HL-60 (cell line): ENCODE results near the gene KRTAP5-6.
"Not testable (repeated sequence)": the region's sequence is repeated elsewhere in the genome, so short reads cannot be mapped to it uniquely, and the experiment has no call there.

Experiments
- DNase-seq, 2 experiments: peaks; one replicate each; pipeline ENCODE4 v3.0.0-alpha.2; 2010 to 2020; ENCODE audit warnings: low read depth in 1 of 2, low spot score in 1 of 2
- H3K27ac ChIP-seq: fragments of 250-450 bp; sonication (Bioruptor Pico); replicated peaks from 2 replicates; pipeline ENCODE4 v1.5.1; 2020; ENCODE audit warnings: mild to moderate bottlenecking, moderate library complexity
- H3K27me3 ChIP-seq: fragments of 250-450 bp; sonication (Bioruptor Pico); 2 replicates; pipeline ENCODE4 v1.5.1; 2021; ENCODE audit warnings: mild to moderate bottlenecking, moderate library complexity; ENCODE audit not compliant: insufficient read depth, poor library complexity, severe bottlenecking
- H3K4me3 ChIP-seq: replicated peaks from 2 replicates; pipeline ENCODE4 v1.5.1; 2011; ENCODE audit warnings: mild to moderate bottlenecking, control low read depth, low read length; ENCODE audit not compliant: insufficient read depth
- CTCF ChIP-seq: IDR thresholded peaks from one replicate; pipeline ENCODE4 v1.5.1; 2011; ENCODE audit warnings: low read length, control low read depth, inconsistent platforms; ENCODE audit not compliant: insufficient read depth
- GABPA ChIP-seq: IDR thresholded peaks from 2 replicates; pipeline ENCODE4 v1.6.1; 2012; ENCODE audit warnings: low read depth
- POLR2AphosphoS5 ChIP-seq: IDR thresholded peaks from 2 replicates; pipeline ENCODE4 v1.6.1; 2012; ENCODE audit warnings: low read depth
- SPI1 ChIP-seq: IDR thresholded peaks from 2 replicates; pipeline ENCODE4 v1.6.1; 2012; ENCODE audit warnings: low read depth, mild to moderate bottlenecking, borderline replicate concordance
- TF ChIP-seq, protein P1 (sequence below): IDR thresholded peaks from 2 replicates; pipeline ENCODE4 v1.6.1; 2012; ENCODE audit warnings: low read depth; ENCODE audit not compliant: insufficient replicate concordance

Gene KRTAP5-6

GRCh38 chr11:1660111-1660867 is 36.7 kb upstream of the KRTAP5-6 start:
- TF ChIP-seq GABPA (no peak), CTCF (no peak), SPI1 (no peak), POLR2AphosphoS5 (no peak)
- TF ChIP-seq, protein P1, sequence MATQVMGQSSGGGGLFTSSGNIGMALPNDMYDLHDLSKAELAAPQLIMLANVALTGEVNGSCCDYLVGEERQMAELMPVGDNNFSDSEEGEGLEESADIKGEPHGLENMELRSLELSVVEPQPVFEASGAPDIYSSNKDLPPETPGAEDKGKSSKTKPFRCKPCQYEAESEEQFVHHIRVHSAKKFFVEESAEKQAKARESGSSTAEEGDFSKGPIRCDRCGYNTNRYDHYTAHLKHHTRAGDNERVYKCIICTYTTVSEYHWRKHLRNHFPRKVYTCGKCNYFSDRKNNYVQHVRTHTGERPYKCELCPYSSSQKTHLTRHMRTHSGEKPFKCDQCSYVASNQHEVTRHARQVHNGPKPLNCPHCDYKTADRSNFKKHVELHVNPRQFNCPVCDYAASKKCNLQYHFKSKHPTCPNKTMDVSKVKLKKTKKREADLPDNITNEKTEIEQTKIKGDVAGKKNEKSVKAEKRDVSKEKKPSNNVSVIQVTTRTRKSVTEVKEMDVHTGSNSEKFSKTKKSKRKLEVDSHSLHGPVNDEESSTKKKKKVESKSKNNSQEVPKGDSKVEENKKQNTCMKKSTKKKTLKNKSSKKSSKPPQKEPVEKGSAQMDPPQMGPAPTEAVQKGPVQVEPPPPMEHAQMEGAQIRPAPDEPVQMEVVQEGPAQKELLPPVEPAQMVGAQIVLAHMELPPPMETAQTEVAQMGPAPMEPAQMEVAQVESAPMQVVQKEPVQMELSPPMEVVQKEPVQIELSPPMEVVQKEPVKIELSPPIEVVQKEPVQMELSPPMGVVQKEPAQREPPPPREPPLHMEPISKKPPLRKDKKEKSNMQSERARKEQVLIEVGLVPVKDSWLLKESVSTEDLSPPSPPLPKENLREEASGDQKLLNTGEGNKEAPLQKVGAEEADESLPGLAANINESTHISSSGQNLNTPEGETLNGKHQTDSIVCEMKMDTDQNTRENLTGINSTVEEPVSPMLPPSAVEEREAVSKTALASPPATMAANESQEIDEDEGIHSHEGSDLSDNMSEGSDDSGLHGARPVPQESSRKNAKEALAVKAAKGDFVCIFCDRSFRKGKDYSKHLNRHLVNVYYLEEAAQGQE: no peak
- H3K4me3 ChIP-seq: no peak overlapping the region
- peaks cover 18% of the 10 kb centered on the region for H3K27me3 ChIP-seq
- no peak for DNase-seq
- no peak overlapping the region for H3K27ac ChIP-seq

DNA sequence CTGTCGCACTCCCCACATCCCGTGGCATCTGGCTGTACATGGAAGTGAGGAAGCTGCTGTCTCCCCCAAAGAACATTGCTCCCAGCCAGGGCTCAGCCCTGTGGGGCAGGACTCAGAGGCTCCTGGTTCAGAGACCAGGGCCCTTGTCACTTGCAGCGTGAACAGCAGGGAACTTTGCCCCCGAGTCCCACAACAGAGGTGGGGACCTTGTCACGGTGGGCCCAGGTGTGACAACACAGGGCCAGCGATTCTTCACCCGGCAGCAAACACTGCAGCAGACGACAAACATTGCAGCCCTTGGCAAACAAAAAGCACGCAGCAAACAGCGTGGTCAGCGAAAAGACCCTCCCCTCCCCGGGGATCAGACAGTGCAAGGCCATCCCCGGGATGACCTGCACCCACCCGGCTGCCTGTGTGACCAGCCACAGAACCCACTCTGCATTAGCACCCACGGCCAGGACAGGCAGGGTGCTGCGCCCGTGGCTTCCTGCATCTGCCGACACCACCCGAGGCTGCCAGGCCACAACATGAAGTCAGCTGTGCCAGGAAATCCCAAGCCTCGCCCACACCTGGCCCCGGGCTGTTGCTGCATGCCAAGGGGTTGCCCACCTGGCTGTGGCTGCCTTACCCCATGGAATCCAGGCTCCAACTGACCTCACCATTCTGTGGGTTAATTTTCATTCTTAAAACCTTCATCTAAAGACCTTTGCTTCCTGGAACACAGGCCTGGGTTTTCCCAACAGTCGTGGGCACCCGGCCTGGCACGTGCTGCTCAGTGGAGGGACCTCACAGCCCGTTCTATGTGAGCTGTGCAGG is 35.3 kb upstream of the KRTAP5-6 start:
- H3K4me3 ChIP-seq, DNase-seq, H3K27ac ChIP-seq: not testable (repeated sequence)
- peaks cover 14% of the 10 kb centered on the region for H3K27me3 ChIP-seq

DNA sequence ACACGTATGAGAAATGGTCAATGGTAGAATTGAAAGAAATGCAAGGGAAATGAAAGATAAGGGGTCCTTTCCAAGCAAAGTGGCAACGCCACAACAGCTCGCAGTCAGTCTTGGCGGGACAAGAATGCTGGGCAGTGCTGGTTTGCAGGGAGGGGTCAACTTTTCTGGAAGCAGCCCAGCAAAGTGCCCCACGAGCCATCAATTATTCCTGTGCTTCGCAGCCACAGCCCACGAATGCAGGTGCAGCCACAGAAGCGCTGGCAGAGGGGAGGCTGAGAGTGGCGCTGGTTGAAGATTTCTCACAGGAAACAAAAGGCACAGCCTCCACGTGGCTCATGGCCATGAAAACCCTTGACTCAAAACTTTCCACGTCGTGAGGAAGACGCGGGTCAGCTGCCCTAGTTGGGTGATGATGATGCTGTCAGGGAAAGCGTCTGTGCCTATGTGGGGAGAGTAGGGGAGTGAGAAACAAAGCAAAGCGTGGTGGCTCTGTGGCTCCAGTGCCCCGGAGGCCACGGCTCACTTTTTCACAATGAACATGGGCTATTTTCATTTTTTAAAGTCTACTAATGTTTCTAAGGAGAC is 34.2 kb upstream of the KRTAP5-6 start:
- not testable (repeated sequence) for H3K27ac ChIP-seq, DNase-seq, H3K4me3 ChIP-seq
- H3K27me3 ChIP-seq: peaks cover 20% of the 10 kb centered on the region

GRCh38 chr11:1665313-1665712 is 31.7 kb upstream of the KRTAP5-6 start:
- H3K27me3 ChIP-seq: peaks cover 22% of the 10 kb centered on the region
- H3K27ac ChIP-seq: no peak overlapping the region

More at GRCh38 chr11:1665313-1665712, 31.7 kb upstream of the KRTAP5-6 start:
- TF ChIP-seq POLR2AphosphoS5 (no peak), SPI1 (no peak), GABPA (no peak), CTCF (no peak)
- TF ChIP-seq, protein P1: no peak
- no peak overlapping the region for H3K4me3 ChIP-seq
- DNase-seq: no peak
